GM18907 (cell line): Measurements from ENCODE around the gene UBR3.
"Not testable (repeated sequence)": the region's sequence is repeated elsewhere in the genome, so short reads cannot be mapped to it uniquely, and the experiment has no call there.

Experiments used
- ATAC-seq: cut with Tn5 transposase; IDR thresholded peaks from one replicate; pipeline ENCODE4 v1.9.1; 2021; ENCODE audit warnings: mild to moderate bottlenecking, moderate library complexity; ENCODE audit not compliant: unreplicated experiment

Gene UBR3

DNA sequence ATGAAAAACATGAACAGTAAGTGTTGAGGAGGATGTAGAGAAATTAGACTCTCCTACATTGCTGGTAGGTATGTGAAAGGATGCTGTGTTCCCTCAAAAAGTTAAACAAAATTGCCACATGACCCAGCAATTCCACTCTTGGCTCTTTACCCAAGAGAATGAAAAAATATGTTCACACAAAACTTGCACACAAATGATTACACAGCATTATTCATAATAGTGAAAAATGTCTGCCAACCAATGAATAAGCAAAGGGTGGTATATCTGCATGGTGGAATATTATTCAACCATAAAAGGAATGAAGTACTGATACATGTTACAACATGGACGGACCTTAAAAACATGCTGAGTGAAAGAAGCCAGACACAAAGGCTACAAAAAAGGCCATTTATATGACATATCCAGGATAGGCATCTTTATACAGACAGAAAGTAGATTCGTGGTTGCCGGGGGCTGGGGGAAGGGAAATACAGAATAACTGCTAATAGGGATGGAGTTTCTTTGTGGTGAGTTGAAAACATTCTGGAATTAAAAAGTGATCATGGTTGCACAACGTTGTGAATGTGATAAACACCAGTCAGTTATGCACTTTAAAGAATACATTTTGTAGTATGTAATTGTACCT lies 265.3 kb downstream of the UBR3 start:
- no peak for ATAC-seq

- no peak for ATAC-seq
Observed at GRCh38 chr2:170095380-170095779, 268.1 kb downstream of the UBR3 start.

DNA sequence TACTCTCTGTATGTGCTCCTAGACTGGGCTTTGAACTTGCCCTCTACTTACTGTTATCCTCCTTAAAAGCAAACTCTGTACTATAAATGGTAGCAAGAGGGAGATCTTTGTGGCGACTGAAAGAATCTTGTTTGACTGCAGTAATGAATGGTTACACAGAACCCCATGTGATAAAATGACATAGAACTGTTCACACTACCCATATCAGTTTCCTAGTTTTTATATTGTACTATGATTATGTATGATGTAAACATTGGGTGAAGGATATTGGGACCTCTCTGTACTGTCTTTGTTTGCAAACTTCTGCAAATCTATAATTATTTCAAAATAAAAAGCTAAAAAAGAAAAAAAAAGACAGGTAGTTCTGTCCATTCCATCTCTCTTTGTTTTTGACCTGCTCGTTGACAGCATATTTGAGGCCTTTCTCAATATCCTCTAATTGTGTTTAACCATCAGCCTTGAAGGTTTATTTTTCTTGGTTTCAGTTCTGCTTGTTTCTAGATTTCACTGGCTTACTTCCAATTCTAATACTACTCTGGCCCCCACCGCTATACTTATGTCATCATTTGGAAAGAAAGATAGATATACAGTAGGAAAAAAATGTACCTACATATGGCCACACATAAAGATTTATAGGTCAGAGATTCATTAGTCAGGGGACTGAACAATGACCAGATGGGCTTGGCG lies 271.5 kb downstream of the UBR3 start:
- no peak for ATAC-seq

- ATAC-seq = no peak
Observed at GRCh38 chr2:170101789-170102188, 274.5 kb downstream of the UBR3 start.

GRCh38 chr2:170106102-170106840 lies 279.0 kb downstream of the UBR3 start:
- ATAC-seq = no peak

GRCh38 chr2:170113168-170113894 lies 286.1 kb downstream of the UBR3 start:
- ATAC-seq = no peak

- ATAC-seq = no peak
Observed at GRCh38 chr2:170115501-170116229, 288.4 kb downstream of the UBR3 start.

GRCh38 chr2:170118641-170119040 lies 291.4 kb downstream of the UBR3 start:
- no peak for ATAC-seq

GRCh38 chr2:170119326-170119725 lies 292.1 kb downstream of the UBR3 start:
- not testable (repeated sequence) for ATAC-seq

DNA sequence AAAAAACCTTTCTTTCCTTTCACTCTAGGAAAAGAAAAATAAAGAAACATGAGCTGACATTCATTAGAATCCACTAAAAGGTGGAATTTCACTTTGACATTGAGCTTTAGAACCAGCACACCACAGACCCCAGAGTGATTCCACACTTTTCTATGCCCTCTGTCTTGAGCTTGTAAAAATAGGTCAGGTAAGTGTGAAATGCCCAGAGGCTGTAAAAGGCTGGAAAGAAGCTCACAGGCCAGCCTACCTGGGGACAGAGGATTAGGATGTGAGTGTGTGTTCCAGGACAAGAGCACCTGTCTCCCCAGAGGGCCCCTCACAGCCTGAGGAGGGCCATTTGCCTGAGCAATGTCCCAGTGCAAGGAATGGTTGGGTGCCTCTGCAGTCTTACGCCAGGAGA lies 294.4 kb downstream of the UBR3 start:
- ATAC-seq = no peak

DNA sequence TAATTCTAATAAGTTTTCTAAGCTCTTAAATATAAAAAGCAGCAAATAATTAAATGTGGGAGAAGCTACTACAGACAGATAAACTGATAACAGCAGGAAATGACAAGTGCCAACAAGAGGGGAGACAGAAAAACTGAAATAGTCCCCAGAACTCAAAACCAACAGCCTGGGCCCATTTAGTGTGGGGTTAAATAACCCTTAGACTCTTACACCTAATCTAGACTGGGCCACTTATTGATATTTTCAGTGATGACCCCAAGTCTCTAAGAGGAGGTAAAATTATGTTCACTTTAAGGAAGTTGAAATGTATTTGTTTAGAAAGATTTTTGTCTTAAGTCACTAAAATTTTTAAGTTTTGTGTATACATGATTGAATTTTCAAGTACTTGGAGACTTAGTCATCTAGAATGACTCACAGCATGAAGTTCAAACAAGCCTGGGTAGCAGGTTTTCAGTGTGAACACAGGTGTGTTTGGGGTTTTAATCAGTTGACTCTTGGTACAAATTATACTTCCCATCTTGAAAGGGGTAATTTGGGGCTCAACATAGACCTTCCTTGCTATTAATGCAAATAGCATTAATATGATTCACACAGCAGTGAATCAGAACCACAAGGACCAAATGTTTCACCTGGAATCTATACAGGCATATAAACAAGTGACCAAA lies 295.8 kb downstream of the UBR3 start:
- ATAC-seq = no peak

GRCh38 chr2:170123593-170123992 lies 296.3 kb downstream of the UBR3 start:
- ATAC-seq = no peak

GRCh38 chr2:170126138-170126728 lies 299.0 kb downstream of the UBR3 start:
- ATAC-seq = not testable (repeated sequence)
